B cell (primary cell): ENCODE data around the gene SLC24A3.
"Not testable (repeated sequence)": the region's sequence is repeated elsewhere in the genome, so short reads cannot be mapped to it uniquely, and the experiment has no call there.

Experiments
- CTCF ChIP-seq: fragments of 200-600 bp; IDR thresholded peaks from one replicate; pipeline ENCODE4 v1.8.0; 2022; ENCODE audit warnings: antibody characterized with exemption, mild to moderate bottlenecking
- EZH2 ChIP-seq: IDR thresholded peaks from 2 replicates; pipeline ENCODE4 v1.6.1; 2012; ENCODE audit warnings: borderline replicate concordance, low read depth, mild to moderate bottlenecking, moderate library complexity, low read length; ENCODE audit not compliant: insufficient read depth, poor library complexity, severe bottlenecking

GRCh38 chr20:19639471-19640045 lies 427.1 kb downstream of the SLC24A3 start:
- not testable (repeated sequence) for TF ChIP-seq CTCF, EZH2
